Left lung (tissue), 10 donors: ENCODE data around the gene GRM5. TPM values are rescaled to one million over a fixed set of nuclear protein-coding genes. Genes with fewer than 3 reads are reported as not detected.

Source experiments
- ATAC-seq: fragments of 200-7000 bp; cut with Tn5 transposase; one replicate; pipeline ENCODE4 v1.9.1; 2020; ENCODE audit warnings: moderate library complexity
- DNase-seq, 4 donors: peaks; one replicate each; pipeline ENCODE4 v3.0.0-alpha.2; 2013 to 2020
- H3K27ac ChIP-seq, 2 donors: fragments of 200-600 bp; sonication (generic) in 1 of 2; one replicate each; pipeline versions ENCODE4 v1.5.0 to v1.8.0; 2020 to 2021
- H3K27me3 ChIP-seq, 2 donors: fragments of 200-600 bp; sonication (generic) in 1 of 2; one replicate each; pipeline versions ENCODE4 v1.5.0 to v1.8.0; 2020 to 2021
- H3K36me3 ChIP-seq, 2 donors: fragments of 200-600 bp; sonication (generic) in 1 of 2; one replicate each; pipeline versions ENCODE4 v1.5.0 to v1.8.0; 2020 to 2021
- H3K4me1 ChIP-seq, 2 donors: fragments of 200-600 bp; one replicate each; pipeline ENCODE4 v1.8.0; 2021
- H3K4me3 ChIP-seq, 2 donors: fragments of 200-600 bp; sonication (generic) in 1 of 2; one replicate each; pipeline versions ENCODE4 v1.5.0 to v1.8.0; 2020 to 2021; ENCODE audit warnings: mild to moderate bottlenecking in 1 of 2
- H3K9me3 ChIP-seq, 2 donors: fragments of 200-600 bp; sonication (generic) in 1 of 2; one replicate each; pipeline versions ENCODE4 v1.5.0 to v1.8.0; 2020 to 2021
- CTCF ChIP-seq, 2 donors: fragments of 200-600 bp; sonication (generic) in 1 of 2; IDR thresholded peaks; one replicate each; pipeline versions ENCODE4 v1.5.0 to v1.8.0; 2021; ENCODE audit warnings: antibody characterized with exemption in 2 of 2
- intact Hi-C, 2 donors: fragments of 100-400 bp; cut with DNase I; formaldehyde crosslinking; loops; one replicate each; pipeline versions ENCODE4 v1.11.2 to v1.14.2; 2022
- polyA plus RNA-seq, 6 donors: library from polyadenylated mRNA; unstranded; fragments of 120-200 nt; gene quantifications; one replicate each; pipeline ENCODE4 v1.2.1, GENCODE V29; 2013; ENCODE audit not compliant: insufficient read length in 6 of 6
- total RNA-seq, 2 donors: library from RNA; stranded (reverse); fragmentation: NEBNext Ultra II Directional; extraction: Animal tissue kit (Norgen Biotek cat#: 25700); gene quantifications; one replicate each; pipeline ENCODE4 v1.2.1, GENCODE V29; 2021
- donor health status: DM: no; HTN: yes; CAD: no.
- donor health status: DM: no; HTN: no; CAD: no.

Gene GRM5
- total and polyA plus RNA-seq, 8 donors: 0.03 to 0.08 (median 0.04) TPM; not detected in 4

GRCh38 chr11:88552379-88553062 is 513.3 kb downstream of the GRM5 start:
- no peak overlapping the region for H3K4me3 ChIP-seq
- peak; percentile 42 to 46 for TF ChIP-seq CTCF (IDR thresholded peaks at IDR 0.05)
- intact Hi-C loops: no loop called here
- no peak overlapping the region for H3K27ac ChIP-seq
- no peaks in the 10 kb centered on the region for H3K27me3 ChIP-seq
- ATAC-seq: peak; percentile 75
- no peaks in the 10 kb centered on the region for H3K4me1 ChIP-seq
- DNase-seq: peak in 3 of 4 donors; percentile 39 to 51 (median 47)
- H3K9me3 ChIP-seq: no peaks in the 10 kb centered on the region
- H3K36me3 ChIP-seq: no peaks in the 10 kb centered on the region

GRCh38 chr11:88544656-88545280 is 521.0 kb downstream of the GRM5 start:
- H3K27me3 ChIP-seq: no peaks in the 10 kb centered on the region
- peak in 1 of 2 donors; percentile 6 for TF ChIP-seq CTCF (IDR thresholded peaks at IDR 0.05)
- H3K36me3 ChIP-seq: no peaks in the 10 kb centered on the region
- DNase-seq: no peak
- H3K27ac ChIP-seq: no peak overlapping the region
- no peak overlapping the region for H3K4me3 ChIP-seq
- H3K4me1 ChIP-seq: peaks cover 0 to 5% of the 10 kb centered on the region in 2 donors
- intact Hi-C loops: no loop called here
- no peaks in the 10 kb centered on the region for H3K9me3 ChIP-seq
- ATAC-seq: no peak

GRCh38 chr11:88543902-88544655 is 521.7 kb downstream of the GRM5 start:
- intact Hi-C loops: no loop called here
- Histone ChIP-seq H3K27me3 (no peaks in the 10 kb centered on the region), H3K9me3 (no peaks in the 10 kb centered on the region), H3K4me1 (peaks cover 0 to 5% of the 10 kb centered on the region in 2 donors), H3K27ac (no peak overlapping the region), H3K4me3 (no peak overlapping the region), H3K36me3 (no peaks in the 10 kb centered on the region)
- TF ChIP-seq CTCF (IDR thresholded peaks at IDR 0.05): peak; percentile 84
- peak; percentile 71 to 93 (median 80) for DNase-seq
- ATAC-seq: peak; percentile 100

- intact Hi-C loops: no loop called here
Observed at GRCh38 chr11:88541006-88541405, 524.8 kb downstream of the GRM5 start.

More at GRCh38 chr11:88541006-88541405, 524.8 kb downstream of the GRM5 start:
- H3K9me3 ChIP-seq: no peaks in the 10 kb centered on the region
- DNase-seq (no peak), ATAC-seq (no peak)
- no peaks in the 10 kb centered on the region for H3K36me3 ChIP-seq
- no peaks in the 10 kb centered on the region for H3K27me3 ChIP-seq
- peaks cover 0 to 5% of the 10 kb centered on the region in 2 donors for H3K4me1 ChIP-seq
- H3K27ac ChIP-seq: no peak overlapping the region
- no peak overlapping the region for H3K4me3 ChIP-seq
- no peak for TF ChIP-seq CTCF (IDR thresholded peaks at IDR 0.05)
